Esophagus squamous epithelium (tissue), 5 donors: ENCODE results near the gene DAPL1. TPM values are rescaled to one million over a fixed set of nuclear protein-coding genes. Genes with fewer than 3 reads are reported as not detected.
"Not testable (repeated sequence)": the region's sequence is repeated elsewhere in the genome, so short reads cannot be mapped to it uniquely, and the experiment has no call there.

Source experiments
- DNase-seq: peaks from one replicate; lab custom pipeline; 2025; lab: John Stamatoyannopoulos, UW
- H3K27ac ChIP-seq, 4 donors: fragments of 200-600 bp; sonication (generic); one replicate each; pipeline ENCODE4 v1.5.1; 2016 to 2019; ENCODE audit warnings: mild to moderate bottlenecking in 1 of 4
- H3K27me3 ChIP-seq, 4 donors: fragments of 200-600 bp; sonication (generic); 1 replicate in 3 of 4; 2 replicates in 1 of 4; pipeline versions ENCODE4 v1.5.1 to v1.6.0; 2017 to 2021; ENCODE audit warnings: antibody characterized with exemption in 1 of 4
- H3K36me3 ChIP-seq, 3 donors: fragments of 200-600 bp; sonication (generic); one replicate each; pipeline ENCODE4 v1.5.1; 2016 to 2019
- H3K4me1 ChIP-seq, 3 donors: fragments of 200-600 bp; sonication (generic); one replicate each; pipeline ENCODE4 v1.5.1; 2017 to 2019
- H3K4me3 ChIP-seq, 4 donors: fragments of 200-600 bp; sonication (generic); 1 replicate in 3 of 4; 2 replicates in 1 of 4; pipeline ENCODE4 v1.5.1; 2016 to 2019; ENCODE audit warnings: mild to moderate bottlenecking in 2 of 4, moderate library complexity in 1 of 4
- H3K9me3 ChIP-seq, 3 donors: fragments of 200-600 bp; sonication (generic); one replicate each; pipeline ENCODE4 v1.5.1; 2016 to 2019
- WGBS, 2 donors: methylation state at CpG; one replicate each; pipeline ENCODE4 v1.1.5; 2018; 5-methylcytosine and 5-hydroxymethylcytosine counted together
- intact Hi-C: fragments of 100-400 bp; cut with DNase I; formaldehyde crosslinking; loops from one replicate; pipeline ENCODE4 v1.15.0; 2022
- total RNA-seq, 4 donors: library from RNA; depleted of rRNA; stranded (reverse); fragments of >200 nt; gene quantifications; one replicate each; pipeline ENCODE4 v1.1.0, GENCODE V29; 2016
- donor health status: DM: yes; HTN: yes; CAD: no.

The DAPL1 gene
- total RNA-seq, 4 donors from 2014 or later: 79.3 to 220 (median 186) TPM

DNA sequence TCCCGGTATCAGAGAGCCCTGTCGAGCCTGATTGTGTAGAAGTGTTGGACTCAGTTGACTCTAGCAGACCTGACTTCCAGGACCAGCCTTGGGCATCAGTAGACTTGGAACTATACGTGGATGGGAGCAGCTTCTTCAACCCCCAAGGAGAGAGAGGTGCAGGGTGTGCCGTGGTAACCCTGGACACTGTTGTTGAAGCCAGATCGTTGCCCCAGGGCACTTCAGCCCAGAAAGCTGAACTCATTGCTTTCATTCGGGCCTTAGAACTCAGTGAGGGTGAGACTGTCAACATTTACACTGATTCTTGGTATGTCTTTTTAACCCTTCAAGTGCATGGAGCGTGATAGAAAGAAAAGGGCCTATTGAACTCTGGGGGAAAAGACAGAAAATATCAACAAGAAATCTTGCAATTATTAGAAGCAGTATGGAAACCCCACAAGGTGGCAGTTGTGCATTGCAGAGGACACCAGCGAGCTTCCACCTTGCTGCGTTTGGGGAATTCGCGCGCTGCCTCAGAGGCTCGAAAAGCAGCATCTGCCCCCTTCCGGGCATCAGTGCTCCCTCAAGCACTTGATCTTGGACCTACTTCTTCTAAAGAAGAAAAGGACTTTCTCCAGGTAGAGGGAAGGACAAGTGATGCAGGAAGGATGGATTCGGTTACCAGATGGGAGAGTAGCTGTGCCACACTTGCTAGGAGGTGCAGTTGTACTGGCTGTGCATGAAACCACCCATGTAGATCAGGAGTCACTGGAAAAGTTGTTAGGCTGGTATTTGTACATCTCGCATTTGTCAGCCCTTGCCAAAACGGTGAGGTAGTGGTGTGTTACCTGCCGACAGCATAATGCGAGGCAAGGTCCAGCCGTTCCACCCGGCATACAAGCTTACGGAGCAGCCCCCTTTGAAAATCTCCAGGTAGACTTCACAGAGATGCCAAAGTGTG lies 53.2 kb downstream of the DAPL1 start:
- H3K27ac ChIP-seq, H3K36me3 ChIP-seq, H3K27me3 ChIP-seq, DNase-seq, intact Hi-C loops, H3K4me3 ChIP-seq, H3K9me3 ChIP-seq: not testable (repeated sequence)
- H3K4me1 ChIP-seq: peaks cover 0 to 25% (median 6%) of the 10 kb centered on the region in 3 donors
- 48 to 72% methylated on average over 7 to 16 of the region's 22 CpGs for whole genome bisulfite sequencing, 2 donors

DNA sequence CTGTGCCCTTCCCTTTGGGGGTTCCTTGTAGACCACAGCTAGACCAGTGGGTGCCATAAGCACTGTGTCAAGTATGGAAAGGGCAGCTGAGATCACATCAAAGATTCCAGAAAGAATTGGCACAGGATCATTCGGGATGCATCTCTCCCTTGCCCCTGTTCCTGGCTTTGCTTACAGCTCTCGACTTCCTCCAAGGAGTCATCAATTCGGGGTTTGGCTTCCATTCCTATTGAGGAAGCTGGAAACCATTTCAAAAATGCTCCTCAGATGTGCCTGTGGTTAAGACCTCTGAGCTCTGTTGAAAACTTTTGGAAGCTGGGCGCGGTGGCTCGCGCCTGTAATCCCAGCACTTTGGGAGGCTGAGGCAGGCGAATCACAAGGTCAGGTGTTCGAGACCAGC lies 65.1 kb downstream of the DAPL1 start:
- H3K9me3 ChIP-seq, H3K4me3 ChIP-seq, H3K27ac ChIP-seq, H3K36me3 ChIP-seq, H3K27me3 ChIP-seq, DNase-seq, intact Hi-C loops, H3K4me1 ChIP-seq: not testable (repeated sequence)
- WGBS, 2 donors: 67 to 68% methylated on average over 3 to 6 of the region's 9 CpGs

DNA sequence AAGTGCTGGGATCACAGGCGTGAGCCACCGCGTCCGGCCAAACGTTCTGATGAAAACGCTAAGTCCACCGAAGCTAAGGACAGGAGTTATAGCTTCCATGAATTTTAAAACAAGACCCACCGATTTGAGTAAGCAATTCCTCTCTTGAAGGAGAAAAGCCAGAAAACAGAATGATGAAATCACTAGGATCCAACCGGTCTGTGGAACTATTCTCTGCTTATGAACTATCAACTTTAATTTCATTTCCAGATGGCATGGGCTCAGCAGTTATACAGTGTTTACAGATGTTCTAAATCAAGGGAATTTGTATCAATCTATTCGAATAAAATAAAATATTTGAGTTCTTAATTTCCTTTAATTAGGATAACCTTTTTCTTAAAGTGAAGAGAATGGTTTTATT lies 66.5 kb downstream of the DAPL1 start:
- H3K36me3 ChIP-seq, intact Hi-C loops, DNase-seq, H3K4me1 ChIP-seq, H3K27me3 ChIP-seq, H3K9me3 ChIP-seq, H3K4me3 ChIP-seq, H3K27ac ChIP-seq: not testable (repeated sequence)
- 85 to 89% methylated on average over 9 to 10 of the region's 10 CpGs for WGBS, 2 donors

DNA sequence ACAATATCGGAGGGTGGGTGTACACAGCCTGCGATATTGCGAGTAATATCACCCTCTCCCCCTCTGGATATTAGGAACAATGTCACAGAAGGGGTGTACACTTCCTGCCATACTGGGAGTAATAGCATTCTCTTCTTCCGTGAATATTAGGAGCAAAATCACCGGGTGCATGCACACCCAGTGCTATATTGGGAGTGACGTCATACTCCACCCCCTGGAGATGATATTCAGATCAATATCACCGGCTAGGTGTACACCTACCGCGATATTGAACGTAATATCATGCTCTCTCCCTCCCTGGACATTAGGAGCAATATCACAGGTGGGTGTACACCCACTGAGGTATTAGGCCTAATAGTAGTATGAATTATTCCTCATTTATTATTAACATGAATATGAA lies 70.4 kb downstream of the DAPL1 start:
- H3K27me3 ChIP-seq, H3K4me1 ChIP-seq, H3K4me3 ChIP-seq, intact Hi-C loops, H3K36me3 ChIP-seq, H3K27ac ChIP-seq, H3K9me3 ChIP-seq, DNase-seq: not testable (repeated sequence)
- 94 to 97% methylated on average over 9 to 10 of the region's 10 CpGs for WGBS, 2 donors

Other genes with a start within 250 kb of the DAPL1 start
- 10 to 100 TPM; 29.4 to 54.5 (median 42.2) TPM for gene TANC1, start 173.3 kb downstream of the DAPL1 start, total RNA-seq